Neuron (in vitro differentiated cells): ENCODE measurements around the gene SH2D5.

ENCODE experiments used
- H2AFZ ChIP-seq: one replicate; pipeline ENCODE4 v1.6.1; 2013; ENCODE audit warnings: low read depth, mild to moderate bottlenecking, inconsistent platforms, low read length, moderate library complexity
- H3K27me3 ChIP-seq: one replicate; pipeline ENCODE4 v1.6.1; 2013; ENCODE audit warnings: low read length; ENCODE audit not compliant: insufficient read depth
- H3K36me3 ChIP-seq: one replicate; pipeline ENCODE4 v1.6.1; 2013; ENCODE audit warnings: low read length; ENCODE audit not compliant: insufficient read depth
- H3K4me1 ChIP-seq: one replicate; pipeline ENCODE4 v1.6.1; 2013; ENCODE audit warnings: low read length; ENCODE audit not compliant: insufficient read depth
- H3K4me3 ChIP-seq: 2 replicates; pipeline ENCODE4 v1.5.1; 2013; ENCODE audit warnings: mild to moderate bottlenecking, low read length, moderate library complexity
- H3K9me3 ChIP-seq: one replicate; pipeline ENCODE4 v1.6.1; 2013; ENCODE audit warnings: low read length

The SH2D5 gene

GRCh38 chr1:20670936-20671335, 61.6 kb downstream of the SH2D5 start:
- peaks cover 6% of the 10 kb centered on the region for H3K4me1 ChIP-seq
- no peak overlapping the region for H3K4me3 ChIP-seq
- no peaks in the 10 kb centered on the region for H3K36me3 ChIP-seq
- H3K9me3 ChIP-seq, result no peaks in the 10 kb centered on the region
- no peaks in the 10 kb centered on the region for H3K27me3 ChIP-seq
- no peak overlapping the region for H2AFZ ChIP-seq
